Stomach (tissue), 9 donors: ENCODE results near the gene FSCN2. TPM values are rescaled to one million over a fixed set of nuclear protein-coding genes. Genes with fewer than 3 reads are reported as not detected.

ENCODE experiments used
- DNase-seq, 2 donors: peaks; one replicate each; pipeline versions ENCODE4 v3.0.0 to v3.0.0-alpha.2; 2013 to 2019
- H3K27ac ChIP-seq, 5 donors: fragments of 200-600 bp in 4 of 5; sonication (generic) in 4 of 5; one replicate each; pipeline ENCODE4 v1.5.1; 2013 to 2019; ENCODE audit warnings: mild to moderate bottlenecking in 1 of 5, moderate library complexity in 1 of 5
- H3K27me3 ChIP-seq, 3 donors: fragments of 200-600 bp; sonication (generic); one replicate each; pipeline ENCODE4 v1.5.1; 2017 to 2019; ENCODE audit warnings: mixed run types in 1 of 3
- H3K36me3 ChIP-seq, 4 donors: fragments of 200-600 bp; sonication (generic); 1 replicate in 3 of 4; 2 replicates in 1 of 4; pipeline ENCODE4 v1.5.1; 2016 to 2019
- H3K4me1 ChIP-seq, 4 donors: fragments of 200-600 bp; sonication (generic); one replicate each; pipeline ENCODE4 v1.5.1; 2016 to 2019
- H3K4me3 ChIP-seq, 4 donors: fragments of 200-600 bp; sonication (generic) in 3 of 4; one replicate each; pipeline ENCODE4 v1.5.1; 2016 to 2019; ENCODE audit warnings: mild to moderate bottlenecking in 1 of 4
- H3K9me3 ChIP-seq, 4 donors: fragments of 200-600 bp; sonication (generic); one replicate each; pipeline ENCODE4 v1.5.1; 2016 to 2019
- CTCF ChIP-seq, 7 experiments: fragments of 450-650 bp in 4 of 7; fragments of 200-600 bp in 3 of 7; sonication (generic) in 3 of 7; IDR thresholded peaks; one replicate each; pipeline ENCODE4 v1.5.1; 2016 to 2019; ENCODE audit warnings: antibody characterized with exemption in 7 of 7, control low read depth in 2 of 7, mild to moderate bottlenecking in 1 of 7
- EP300 ChIP-seq: sonication (generic); formaldehyde crosslinking; IDR thresholded peaks from one replicate; pipeline ENCODE4 v1.6.1; 2017; ENCODE audit warnings: antibody characterized with exemption
- POLR2A ChIP-seq, 4 donors: fragments of 450-650 bp; IDR thresholded peaks; one replicate each; pipeline ENCODE4 v1.6.1; 2016; ENCODE audit warnings: antibody characterized with exemption in 4 of 4, control low read depth in 2 of 4, mild to moderate bottlenecking in 1 of 4, moderate library complexity in 1 of 4
- POLR2AphosphoS5 ChIP-seq, 3 donors: sonication (generic); formaldehyde crosslinking; IDR thresholded peaks; one replicate each; pipeline ENCODE4 v1.6.1; 2016; ENCODE audit warnings: antibody characterized with exemption in 3 of 3
- WGBS, 5 donors: extraction: QIAGEN DNeasy Blood & Tissue Kit in 3 of 5; methylation state at CpG; one replicate each; pipeline versions ENCODE4 v1.1.5 to v1.1.7; 2013 to 2018; 5-methylcytosine and 5-hydroxymethylcytosine counted together
- intact Hi-C: fragments of 100-400 bp; cut with DNase I; formaldehyde crosslinking; loops from one replicate; pipeline ENCODE4 v1.15.1; 2023; ENCODE audit warnings: low total_unique reads
- polyA plus RNA-seq, 3 donors: library from polyadenylated mRNA; stranded (reverse); fragments of 200-250 nt; gene quantifications; one replicate each; pipeline ENCODE4 v1.2.3, GENCODE V29; 2013
- total RNA-seq, 5 donors: library from RNA; depleted of rRNA; stranded (reverse); fragments of >200 nt; gene quantifications; one replicate each; pipeline versions ENCODE4 v1.1.0 to v1.2.3, GENCODE V29; 2014 to 2016
- donor health status: healthy with polysubstance abuse.
- donor health status: Bipolar disorder and iron deficiency.
- donor health status: healthy.

Gene FSCN2
- total and polyA plus RNA-seq, 8 donors: 0.90 to 21.7 (median 2.8) TPM; not detected in 1

- 57 to 72% (median 66%) methylated on average over 7 to 21 of the region's 21 CpGs for WGBS, 5 donors
- Histone ChIP-seq H3K9me3 (no peaks in the 10 kb centered on the region), H3K27ac (no peak overlapping the region), H3K4me3 (no peak overlapping the region), H3K27me3 (peaks cover 3 to 66% (median 25%) of the 10 kb centered on the region in 3 donors), H3K4me1 (peaks cover 18 to 25% (median 23%) of the 10 kb centered on the region in 4 donors), H3K36me3 (peaks cover 0 to 8% (median 5%) of the 10 kb centered on the region in 4 donors)
- intact Hi-C loops: no loop called here
- no peak for DNase-seq
- TF ChIP-seq POLR2AphosphoS5 (IDR thresholded peaks at IDR 0.05): no peak
- TF ChIP-seq EP300: no peak
- no peak for TF ChIP-seq POLR2A (IDR thresholded peaks at IDR 0.05)
- no peak for TF ChIP-seq CTCF (IDR thresholded peaks at IDR 0.05)
Measured at GRCh38 chr17:81533339-81534141, 5.4 kb downstream of the FSCN2 start.

GRCh38 chr17:81534157-81535006, 6.2 kb downstream of the FSCN2 start:
- peaks cover 0 to 58% (median 25%) of the 10 kb centered on the region in 3 donors for H3K27me3 ChIP-seq
- H3K9me3 ChIP-seq: no peaks in the 10 kb centered on the region
- H3K4me1 ChIP-seq: peaks cover 18 to 25% (median 23%) of the 10 kb centered on the region in 4 donors
- H3K36me3 ChIP-seq: peaks cover 0 to 16% (median 13%) of the 10 kb centered on the region in 4 donors
- TF ChIP-seq POLR2A (IDR thresholded peaks at IDR 0.05): no peak
- no peak for TF ChIP-seq POLR2AphosphoS5 (IDR thresholded peaks at IDR 0.05)
- TF ChIP-seq CTCF (IDR thresholded peaks at IDR 0.05): no peak
- TF ChIP-seq EP300: no peak
- 58 to 68% (median 61%) methylated on average over 4 to 6 of the region's 6 CpGs for WGBS, 5 donors
- DNase-seq: no peak
- no peak overlapping the region for H3K4me3 ChIP-seq
- intact Hi-C loops: no loop called here
- H3K27ac ChIP-seq: no peak overlapping the region

GRCh38 chr17:81535007-81535328, 6.8 kb downstream of the FSCN2 start:
- Histone ChIP-seq H3K36me3 (peaks cover under 1 to 22% (median 19%) of the 10 kb centered on the region in 4 donors), H3K27me3 (peaks cover 0 to 56% (median 25%) of the 10 kb centered on the region in 3 donors), H3K27ac (no peak overlapping the region), H3K4me1 (peaks cover 18 to 25% (median 23%) of the 10 kb centered on the region in 4 donors), H3K9me3 (no peaks in the 10 kb centered on the region), H3K4me3 (no peak overlapping the region)
- intact Hi-C loops: no loop called here
- DNase-seq: no peak
- TF ChIP-seq POLR2AphosphoS5 (IDR thresholded peaks at IDR 0.05): no peak
- TF ChIP-seq CTCF (IDR thresholded peaks at IDR 0.05): no peak
- no peak for TF ChIP-seq POLR2A (IDR thresholded peaks at IDR 0.05)
- TF ChIP-seq EP300: no peak
- 70 to 88% (median 73%) methylated on average over 5 of the region's 5 CpGs for WGBS, 5 donors

GRCh38 chr17:81535480-81536298, 7.5 kb downstream of the FSCN2 start:
- 36 to 60% (median 50%) methylated on average over 12 to 13 of the region's 13 CpGs for WGBS, 5 donors
- intact Hi-C loops: no loop called here
- no peak for TF ChIP-seq POLR2AphosphoS5 (IDR thresholded peaks at IDR 0.05)
- no peak for TF ChIP-seq EP300

More at GRCh38 chr17:81535480-81536298, 7.5 kb downstream of the FSCN2 start:
- peaks cover 8 to 29% (median 26%) of the 10 kb centered on the region in 4 donors for H3K36me3 ChIP-seq
- H3K27ac ChIP-seq: no peak overlapping the region
- H3K27me3 ChIP-seq: peaks cover 0 to 56% (median 25%) of the 10 kb centered on the region in 3 donors
- no peak overlapping the region for H3K4me3 ChIP-seq
- no peaks in the 10 kb centered on the region for H3K9me3 ChIP-seq
- DNase-seq: no peak
- peaks cover 18 to 25% (median 23%) of the 10 kb centered on the region in 4 donors for H3K4me1 ChIP-seq
